Endothelial cell of umbilical vein (primary cell): ENCODE measurements around the gene ABCC1. TPM values are rescaled to one million over a fixed set of nuclear protein-coding genes. Genes with fewer than 3 reads are reported as not detected.

Source experiments
- BruUV-seq: library from RNA; stranded (reverse); fragments of 400-500 nt; replicated peaks from 2 replicates; lab custom pipeline; 2021; lab: Mats Ljungman, UMichigan
- CTCF ChIA-PET: fragments of 300-600, 350-600 bp; sonication (Branson Sonifier 250); formaldehyde crosslinking; loops from one replicate; lab custom pipeline; 2021; ENCODE audit warnings: antibody characterized with exemption, inconsistent platforms; lab: Charles Lee
- POLR2A ChIA-PET: fragments of 300-600, 350-600 bp; sonication (Branson Sonifier 250); formaldehyde crosslinking; loops from one replicate; lab custom pipeline; 2021; ENCODE audit warnings: antibody characterized with exemption, inconsistent platforms; lab: Charles Lee
- DNase-seq: peaks from one replicate; pipeline ENCODE4 v3.0.0-alpha.2; 2011; ENCODE audit warnings: low read depth, low spot score
- FAIRE-seq: peaks from 2 replicates; lab custom pipeline; 2011; peaks lifted over from hg19 to GRCh38; lab: Jason Lieb, UNC
- H2AFZ ChIP-seq: 2 replicates; pipeline ENCODE4 v1.6.0; 2012; ENCODE audit warnings: low read depth, low read length, control low read depth, inconsistent platforms
- H3K27ac ChIP-seq: 2 replicates; pipeline ENCODE4 v1.5.1; 2011; ENCODE audit warnings: low read depth, mild to moderate bottlenecking, control low read depth, low read length, moderate library complexity; ENCODE audit not compliant: insufficient read depth
- H3K27me3 ChIP-seq, 2 experiments: 2 replicates each; pipeline versions ENCODE4 v1.6.0 to v1.6.1; 2011; ENCODE audit warnings: low read length in 2 of 2, mixed read lengths in 1 of 2; ENCODE audit not compliant: control insufficient read depth in 2 of 2, insufficient read depth in 2 of 2
- H3K36me3 ChIP-seq, 2 experiments: 2 replicates in 1 of 2; 3 replicates in 1 of 2; pipeline ENCODE4 v1.5.1; 2011; ENCODE audit warnings: low read length in 2 of 2, mild to moderate bottlenecking in 1 of 2, moderate library complexity in 1 of 2; ENCODE audit not compliant: control insufficient read depth in 2 of 2, insufficient read depth in 2 of 2; ENCODE audit errors: extremely low read depth in 1 of 2
- H3K4me1 ChIP-seq: 3 replicates; pipeline ENCODE4 v1.5.1; 2011; ENCODE audit warnings: mild to moderate bottlenecking, low read length; ENCODE audit not compliant: control insufficient read depth, insufficient read depth; ENCODE audit errors: extremely low read depth
- H3K4me2 ChIP-seq: 2 replicates; pipeline ENCODE4 v1.6.1; 2011; ENCODE audit warnings: low read length, control low read depth, mixed read lengths; ENCODE audit not compliant: insufficient read depth
- H3K4me3 ChIP-seq, 3 experiments: fragments of 200-600 bp in 1 of 3; sonication (generic), shearing (Covaris generic) in 1 of 3; replicated peaks in 1 of 3; 2 replicates each; pipeline ENCODE4 v1.5.1; 2011 to 2016; ENCODE audit warnings: control low read depth in 3 of 3, low read length in 3 of 3, mild to moderate bottlenecking in 2 of 3, inconsistent platforms in 1 of 3, low read depth in 1 of 3, moderate library complexity in 1 of 3; ENCODE audit not compliant: insufficient read depth in 1 of 3
- H3K79me2 ChIP-seq: 2 replicates; pipeline ENCODE4 v1.6.0; 2012; ENCODE audit warnings: low read length, inconsistent platforms; ENCODE audit not compliant: control insufficient read depth, insufficient read depth
- H3K9ac ChIP-seq: replicated peaks from 2 replicates; pipeline ENCODE3; 2011; ENCODE audit warnings: low read length, control low read depth; ENCODE audit not compliant: insufficient read depth; ENCODE audit errors: extremely low read depth
- H3K9me1 ChIP-seq: replicated peaks from 3 replicates; pipeline ENCODE4 v1.6.0; 2011; ENCODE audit warnings: mild to moderate bottlenecking, low read length; ENCODE audit not compliant: control insufficient read depth, insufficient read depth; ENCODE audit errors: extremely low read depth
- H3K9me3 ChIP-seq: replicated peaks from 2 replicates; pipeline ENCODE4 v1.5.1; 2012; ENCODE audit warnings: low read length, inconsistent platforms; ENCODE audit not compliant: control insufficient read depth, insufficient read depth
- H4K20me1 ChIP-seq: replicated peaks from 2 replicates; pipeline ENCODE3; 2011; ENCODE audit warnings: mild to moderate bottlenecking, low read length; ENCODE audit not compliant: control insufficient read depth, insufficient read depth; ENCODE audit errors: extremely low read depth
- EZH2 ChIP-seq: IDR thresholded peaks from 2 replicates; pipeline ENCODE4 v1.6.1; 2012; ENCODE audit warnings: borderline replicate concordance, low read depth, mild to moderate bottlenecking, moderate library complexity, low read length, inconsistent platforms; ENCODE audit not compliant: severe bottlenecking
- JUN ChIP-seq: IDR thresholded peaks from 2 replicates; pipeline ENCODE4 v1.6.1; 2011; ENCODE audit warnings: borderline replicate concordance, low read depth; ENCODE audit not compliant: insufficient read length, insufficient read depth
- MYC ChIP-seq: IDR thresholded peaks from one replicate; pipeline ENCODE4 v1.6.1; 2011; ENCODE audit warnings: mild to moderate bottlenecking, low read depth, low read length
- POLR2A ChIP-seq: IDR thresholded peaks from 2 replicates; pipeline ENCODE4 v1.6.1; 2012; ENCODE audit warnings: low read depth, mild to moderate bottlenecking, control low read depth, low read length
- dilution Hi-C: fragments of 300-500 bp; cut with MboI; formaldehyde crosslinking; loops from one replicate; pipeline ENCODE4 v1.15.0; 2019; ENCODE audit warnings: low sequenced_read_pairs; ENCODE audit not compliant: extremely low pct_ligation_motif_present
- intact Hi-C: fragments of 100-400 bp; cut with micrococcal nuclease; formaldehyde crosslinking; loops from one replicate; pipeline ENCODE4 v1.10.0; 2022
- polyA plus RNA-seq, 4 experiments: library from polyadenylated mRNA; depleted of rRNA in 3 of 4; stranded (reverse) in 3 of 4; unstranded in 1 of 4; fragments of >200 nt; gene quantifications; 2 replicates each; pipeline versions ENCODE4 v1.2.1 to v1.2.3, GENCODE V29; 2011 to 2012; ENCODE audit warnings: missing spikeins in 1 of 4
- total RNA-seq: library from RNA; stranded (reverse); gene quantifications from 2 replicates; pipeline ENCODE4 v1.2.3, GENCODE V29; 2021
- TF ChIP-seq, protein P1 (sequence below): IDR thresholded peaks from 2 replicates; pipeline ENCODE4 v1.6.1; 2011; ENCODE audit not compliant: insufficient read depth, insufficient read length
- TF ChIP-seq, protein P2 (sequence below), 2 donors: IDR thresholded peaks; 1 replicate in 1 of 2; 2 replicates in 1 of 2; pipeline ENCODE4 v1.5.1; 2011; ENCODE audit warnings: low read length in 2 of 2, mild to moderate bottlenecking in 2 of 2, moderate library complexity in 2 of 2, control low read depth in 1 of 2, inconsistent platforms in 1 of 2, low read depth in 1 of 2; ENCODE audit not compliant: insufficient read depth in 1 of 2; ENCODE audit errors: extremely low read depth in 1 of 2

The ABCC1 gene
- total and polyA plus RNA-seq, 2 donors (not counting 3 experiments of a cell fraction or from before 2014, with no cell fraction given) = 46.1 to 89.2 TPM

- BruUV-seq = no TSS peak
- H3K9ac ChIP-seq = no peak overlapping the region
- ChIA-PET CTCF (interaction anchor here (4.1 kb wide), 1 partner anchor 26 kb away, joined by 17 read pairs; no protein-coding TSS in a partner anchor), POLR2A (no interaction called here)
- no peaks in the 10 kb centered on the region for H4K20me1 ChIP-seq
- H3K4me1 ChIP-seq = no peaks in the 10 kb centered on the region
- H3K79me2 ChIP-seq = no peaks in the 10 kb centered on the region
- no peaks in the 10 kb centered on the region for H3K27me3 ChIP-seq
- H2AFZ ChIP-seq = no peak overlapping the region
- intact Hi-C loops = no loop called here
- DNase-seq = no peak
- H3K36me3 ChIP-seq = no peaks in the 10 kb centered on the region
- dilution Hi-C loops = no loop called here
- no peak overlapping the region for H3K4me2 ChIP-seq
- no peaks in the 10 kb centered on the region for H3K9me1 ChIP-seq
- no peaks in the 10 kb centered on the region for H3K9me3 ChIP-seq
- H3K4me3 ChIP-seq = no peak overlapping the region
- FAIRE-seq = no peak
- TF ChIP-seq, protein P1, sequence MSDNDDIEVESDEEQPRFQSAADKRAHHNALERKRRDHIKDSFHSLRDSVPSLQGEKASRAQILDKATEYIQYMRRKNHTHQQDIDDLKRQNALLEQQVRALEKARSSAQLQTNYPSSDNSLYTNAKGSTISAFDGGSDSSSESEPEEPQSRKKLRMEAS = no peak
- no peak for TF ChIP-seq MYC
- TF ChIP-seq JUN = no peak
- TF ChIP-seq, protein P2, sequence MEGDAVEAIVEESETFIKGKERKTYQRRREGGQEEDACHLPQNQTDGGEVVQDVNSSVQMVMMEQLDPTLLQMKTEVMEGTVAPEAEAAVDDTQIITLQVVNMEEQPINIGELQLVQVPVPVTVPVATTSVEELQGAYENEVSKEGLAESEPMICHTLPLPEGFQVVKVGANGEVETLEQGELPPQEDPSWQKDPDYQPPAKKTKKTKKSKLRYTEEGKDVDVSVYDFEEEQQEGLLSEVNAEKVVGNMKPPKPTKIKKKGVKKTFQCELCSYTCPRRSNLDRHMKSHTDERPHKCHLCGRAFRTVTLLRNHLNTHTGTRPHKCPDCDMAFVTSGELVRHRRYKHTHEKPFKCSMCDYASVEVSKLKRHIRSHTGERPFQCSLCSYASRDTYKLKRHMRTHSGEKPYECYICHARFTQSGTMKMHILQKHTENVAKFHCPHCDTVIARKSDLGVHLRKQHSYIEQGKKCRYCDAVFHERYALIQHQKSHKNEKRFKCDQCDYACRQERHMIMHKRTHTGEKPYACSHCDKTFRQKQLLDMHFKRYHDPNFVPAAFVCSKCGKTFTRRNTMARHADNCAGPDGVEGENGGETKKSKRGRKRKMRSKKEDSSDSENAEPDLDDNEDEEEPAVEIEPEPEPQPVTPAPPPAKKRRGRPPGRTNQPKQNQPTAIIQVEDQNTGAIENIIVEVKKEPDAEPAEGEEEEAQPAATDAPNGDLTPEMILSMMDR (IDR thresholded peaks at IDR 0.05; ENCODE audit: extremely low read depth in 1 of 2, insufficient read depth in 1 of 2, low read depth in 1 of 2, low read length in 2 of 2) = no peak
- TF ChIP-seq EZH2 = no peak
- TF ChIP-seq POLR2A = no peak
- no peak overlapping the region for H3K27ac ChIP-seq
Observed at GRCh38 chr16:15900901-15901500, 48.4 kb upstream of the ABCC1 start.
